ENCODE measurements around the gene ITIH6. TPM values are rescaled to one million over a fixed set of nuclear protein-coding genes. Genes with fewer than 3 reads are reported as not detected.

The ITIH6 gene
- total RNA-seq, 1 donor from 2014 or later = not detected

GRCh38 chrX:54811301-54811885 is 13.3 kb upstream of the ITIH6 start:
- Mint-ChIP-seq H3K27me3 (ENCODE audit: unreplicated experiment) (peaks cover 10% of the 10 kb centered on the region), H3K36me3 (ENCODE audit: unreplicated experiment) (peaks cover 7% of the 10 kb centered on the region), H3K27ac (ENCODE audit: unreplicated experiment) (no peak overlapping the region), H3K9me3 (ENCODE audit: unreplicated experiment) (peaks cover 7% of the 10 kb centered on the region), H3K4me1 (ENCODE audit: low read depth, unreplicated experiment) (peaks cover 2% of the 10 kb centered on the region), H3K4me3 (ENCODE audit: unreplicated experiment) (peak overlapping the region; percentile 20)
- TF ChIP-seq CTCF (IDR thresholded peaks at IDR 0.05; ENCODE audit: partially characterized antibody, unreplicated experiment) = no peak
- no peak for DNase-seq

GRCh38 chrX:54810532-54810931 is 12.5 kb upstream of the ITIH6 start:
- H3K4me3 Mint-ChIP-seq (ENCODE audit: unreplicated experiment) = peak overlapping the region; percentile 96
- H3K36me3 Mint-ChIP-seq (ENCODE audit: unreplicated experiment) = no peaks in the 10 kb centered on the region
- DNase-seq = no peak
- peaks cover 8% of the 10 kb centered on the region for H3K27me3 Mint-ChIP-seq (ENCODE audit: unreplicated experiment)
- TF ChIP-seq CTCF (IDR thresholded peaks at IDR 0.05; ENCODE audit: partially characterized antibody, unreplicated experiment) = no peak
- H3K27ac Mint-ChIP-seq (ENCODE audit: unreplicated experiment) = no peak overlapping the region
- peaks cover 2% of the 10 kb centered on the region for H3K4me1 Mint-ChIP-seq (ENCODE audit: low read depth, unreplicated experiment)
- peaks cover 3% of the 10 kb centered on the region for H3K9me3 Mint-ChIP-seq (ENCODE audit: unreplicated experiment)

- TF ChIP-seq CTCF (IDR thresholded peaks at IDR 0.05; ENCODE audit: partially characterized antibody, unreplicated experiment) = no peak
- H3K4me3 Mint-ChIP-seq (ENCODE audit: unreplicated experiment) = peak overlapping the region; percentile 96
- H3K36me3 Mint-ChIP-seq (ENCODE audit: unreplicated experiment) = no peaks in the 10 kb centered on the region
- peak overlapping the region; percentile 99 for H3K27ac Mint-ChIP-seq (ENCODE audit: unreplicated experiment)
- peaks cover 2% of the 10 kb centered on the region for H3K4me1 Mint-ChIP-seq (ENCODE audit: low read depth, unreplicated experiment)
- peaks cover 8% of the 10 kb centered on the region for H3K27me3 Mint-ChIP-seq (ENCODE audit: unreplicated experiment)
- peak; percentile 95 for DNase-seq
- peaks cover 3% of the 10 kb centered on the region for H3K9me3 Mint-ChIP-seq (ENCODE audit: unreplicated experiment)
Measured at GRCh38 chrX:54808605-54809483, 10.8 kb upstream of the ITIH6 start.

GRCh38 chrX:54808109-54808604 is 10.1 kb upstream of the ITIH6 start:
- peak overlapping the region; percentile 99 for H3K27ac Mint-ChIP-seq (ENCODE audit: unreplicated experiment)
- H3K9me3 Mint-ChIP-seq (ENCODE audit: unreplicated experiment) = peaks cover 3% of the 10 kb centered on the region
- H3K4me3 Mint-ChIP-seq (ENCODE audit: unreplicated experiment) = peak overlapping the region; percentile 96
- H3K27me3 Mint-ChIP-seq (ENCODE audit: unreplicated experiment) = peaks cover 8% of the 10 kb centered on the region
- DNase-seq = peak; percentile 88
- H3K36me3 Mint-ChIP-seq (ENCODE audit: unreplicated experiment) = no peaks in the 10 kb centered on the region
- peaks cover 2% of the 10 kb centered on the region for H3K4me1 Mint-ChIP-seq (ENCODE audit: low read depth, unreplicated experiment)
- TF ChIP-seq CTCF (IDR thresholded peaks at IDR 0.05; ENCODE audit: partially characterized antibody, unreplicated experiment) = no peak

All from glutamatergic neuron (in vitro differentiated cells).